NCI-H2196 treated with DMSO at 0.1 percent for 48 hours (cell line): ENCODE results near the gene OSBPL5.
A peak's percentile ranks its signal among the peaks of the same experiment; 100 is the strongest.

Experiments
- DNase-seq: peaks from one replicate; lab custom pipeline; 2025; ENCODE audit not compliant: unreplicated experiment; lab: John Stamatoyannopoulos, UW

The OSBPL5 gene

DNA sequence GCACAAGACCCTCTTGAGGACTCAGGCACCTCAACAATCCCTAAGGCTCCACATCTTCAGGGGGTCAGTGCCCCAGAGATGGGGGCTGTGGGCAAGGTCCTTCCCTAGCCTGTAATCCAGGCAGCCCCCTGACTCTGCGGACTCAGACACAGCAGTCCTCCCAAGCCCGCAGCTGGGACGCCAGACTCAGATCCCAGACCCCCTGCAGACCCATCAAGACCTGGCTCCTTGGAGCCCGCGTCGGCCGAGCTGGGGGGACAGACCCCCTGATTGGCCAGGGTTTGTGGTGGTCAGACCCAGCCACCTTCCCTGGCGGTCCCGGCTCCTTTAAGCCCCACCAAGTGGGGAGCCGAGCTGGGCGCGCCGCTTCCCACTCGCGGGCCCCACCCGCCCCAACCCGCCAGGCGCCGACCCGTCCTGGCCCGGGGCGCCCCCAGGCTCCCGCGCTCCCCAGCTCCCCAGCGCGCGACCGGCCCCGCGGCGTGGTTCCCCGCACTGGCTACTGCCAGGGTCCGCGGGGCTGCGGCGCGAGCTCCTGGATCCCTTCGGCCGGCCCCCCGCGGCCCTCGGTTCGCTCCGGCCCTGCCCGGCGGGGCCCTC, 458 bp downstream of the OSBPL5 start:
- no peak for DNase-seq

DNA sequence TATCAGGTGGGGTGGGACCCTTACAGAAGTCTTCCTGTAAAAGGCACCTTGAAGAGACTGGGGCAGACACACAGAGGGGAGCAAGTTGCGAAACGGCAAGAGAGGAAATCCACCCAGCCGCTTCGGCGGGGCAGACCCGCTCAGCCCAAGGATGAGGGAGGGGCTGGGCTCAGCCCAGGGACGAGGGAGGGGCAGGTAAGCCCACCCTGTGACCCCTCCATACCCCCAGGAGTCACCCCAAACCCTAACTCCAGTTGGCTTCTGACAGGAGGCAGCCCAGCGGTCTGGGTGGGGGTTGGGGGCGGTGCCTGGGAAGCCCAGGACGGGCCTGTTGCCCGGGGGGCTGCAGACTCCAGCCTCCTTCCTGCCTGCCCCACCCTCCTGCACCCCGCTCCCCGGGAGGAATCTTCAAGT, 965 bp downstream of the OSBPL5 start:
- DNase-seq: no peak

DNA sequence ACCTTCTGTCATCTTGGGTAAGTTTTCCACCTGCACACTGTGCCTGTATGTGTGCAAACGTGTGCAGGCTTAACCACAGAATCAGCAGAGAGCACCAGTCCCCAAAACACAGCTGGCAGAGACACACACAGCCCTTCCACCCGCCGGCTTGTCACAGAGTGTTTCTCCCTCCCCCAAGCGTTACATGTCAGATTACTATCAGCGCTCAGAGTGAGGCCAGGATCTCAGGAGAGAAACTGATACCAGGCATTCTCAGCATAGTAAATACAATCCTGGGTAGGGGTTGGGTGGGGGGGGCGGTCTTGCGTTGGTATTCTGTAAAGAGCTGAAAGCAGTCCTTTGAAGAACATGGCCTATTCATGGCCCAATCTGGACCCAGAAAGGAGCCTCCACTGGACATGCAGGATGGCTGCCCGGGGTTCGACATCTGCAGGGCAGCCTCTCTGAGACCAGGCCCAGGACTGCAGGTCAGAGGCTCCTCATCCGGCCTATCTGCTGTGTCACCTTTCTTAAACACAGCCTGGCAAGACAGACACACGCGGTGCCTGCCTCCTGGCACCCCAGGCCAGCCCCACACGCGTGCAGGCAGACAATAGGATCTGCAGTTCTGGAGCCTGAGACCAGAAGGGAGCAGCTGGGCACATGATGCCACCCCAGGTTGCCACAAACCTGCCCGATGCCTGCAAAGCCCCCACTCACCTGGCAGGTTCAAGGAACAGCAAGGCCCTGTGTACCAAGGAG, 1.7 kb downstream of the OSBPL5 start:
- DNase-seq: no peak

GRCh38 chr11:3162410-3163240, 2.5 kb downstream of the OSBPL5 start:
- DNase-seq: no peak

- DNase-seq: no peak
Observed at GRCh38 chr11:3161720-3162409, 3.2 kb downstream of the OSBPL5 start.

GRCh38 chr11:3161309-3161708, 3.8 kb downstream of the OSBPL5 start:
- no peak for DNase-seq

DNA sequence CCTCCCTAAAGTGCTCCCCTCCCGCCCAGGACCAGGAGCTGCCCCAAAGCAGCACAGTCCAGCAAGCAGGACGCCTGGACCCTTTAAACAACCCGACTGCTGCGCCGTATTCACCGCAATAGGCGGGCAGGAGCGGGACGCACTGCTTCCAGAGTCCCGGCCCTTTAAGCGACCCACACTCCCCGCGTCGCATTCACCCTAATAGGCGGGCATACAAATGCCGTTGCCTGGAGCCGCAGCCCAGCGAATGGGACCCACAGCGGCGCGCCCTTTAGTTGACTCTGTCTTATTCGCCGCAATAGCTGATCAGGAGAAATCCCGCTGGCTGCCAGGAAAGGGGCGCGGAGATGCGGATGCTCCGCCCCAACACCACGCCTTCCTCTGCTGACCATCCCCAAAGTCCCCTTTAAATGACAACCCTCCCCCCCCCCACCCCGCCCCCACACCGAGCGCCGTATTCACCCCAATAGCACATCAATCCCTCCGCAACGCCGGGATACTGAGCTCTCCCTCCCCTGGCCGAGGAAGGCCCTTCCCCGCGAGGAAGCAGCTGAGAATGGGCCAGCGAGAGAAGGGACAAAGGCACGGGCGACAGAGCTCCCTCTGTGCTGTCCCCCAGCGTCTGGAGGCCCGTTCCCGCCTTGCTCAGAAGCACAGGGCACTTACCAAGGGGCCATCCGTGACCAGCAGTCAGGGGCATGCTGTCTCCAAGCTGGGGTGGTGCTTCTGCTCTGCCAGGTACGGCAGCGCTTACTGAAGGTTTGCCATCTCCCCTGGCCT, 4.7 kb downstream of the OSBPL5 start:
- DNase-seq: peak; percentile 10

- no peak for DNase-seq
Observed at GRCh38 chr11:3159296-3160190, 5.6 kb downstream of the OSBPL5 start.

- DNase-seq: no peak
Observed at GRCh38 chr11:3158821-3159220, 6.3 kb downstream of the OSBPL5 start.

DNA sequence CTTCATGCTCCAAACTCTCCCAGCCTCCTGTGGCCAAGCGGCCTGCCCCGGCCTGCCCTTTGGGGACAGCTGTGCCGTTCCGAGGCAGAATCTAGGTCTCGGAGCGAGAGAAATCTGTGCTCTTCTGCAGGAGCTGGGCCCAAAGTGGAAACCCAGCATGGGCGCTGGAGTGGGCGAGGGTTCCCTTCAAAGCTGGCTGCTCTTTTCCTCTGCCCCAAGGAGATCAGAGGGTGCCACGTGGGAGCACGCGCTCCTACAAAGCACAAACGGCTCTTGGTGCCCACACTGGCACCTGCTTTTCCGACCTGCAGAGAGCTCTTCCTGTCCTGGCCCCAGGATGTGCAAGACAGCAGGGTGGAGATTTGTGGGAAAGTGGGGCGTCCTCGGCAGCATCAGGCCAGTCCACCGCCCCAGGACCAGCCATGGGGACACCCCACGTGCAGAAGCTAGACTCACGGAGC, 6.9 kb downstream of the OSBPL5 start:
- no peak for DNase-seq

GRCh38 chr11:3157381-3158130, 7.6 kb downstream of the OSBPL5 start:
- no peak for DNase-seq

- no peak for DNase-seq
Observed at GRCh38 chr11:3156661-3157311, 8.3 kb downstream of the OSBPL5 start.

GRCh38 chr11:3156282-3156660, 8.8 kb downstream of the OSBPL5 start:
- DNase-seq: no peak

DNA sequence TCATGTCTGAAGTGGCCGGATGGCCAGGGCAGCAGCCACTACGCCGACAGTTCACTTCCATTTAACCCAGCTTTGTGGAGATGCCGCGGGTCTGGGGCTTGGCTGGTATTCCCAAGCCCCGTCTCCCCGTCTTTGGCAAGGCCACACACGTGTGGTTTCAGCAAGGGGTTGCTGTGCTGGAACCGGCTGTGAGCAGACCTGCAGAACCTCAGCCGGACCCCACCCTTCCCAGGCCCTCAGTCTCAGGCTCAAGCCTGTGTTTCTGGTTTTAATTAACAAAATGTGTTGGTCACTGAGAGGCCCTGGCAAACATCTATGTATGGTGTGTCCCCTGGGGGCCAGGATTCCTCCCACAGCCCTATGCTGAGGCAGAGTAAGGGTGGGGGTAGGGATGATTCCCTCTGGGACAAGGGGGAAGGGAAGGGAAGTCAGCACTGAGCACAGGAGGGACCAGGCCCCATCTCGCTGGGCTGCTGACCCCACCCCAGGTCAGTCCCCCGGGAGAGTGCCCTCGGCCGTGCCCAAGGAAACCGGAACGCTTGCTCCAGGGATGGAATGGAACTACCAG, 9.3 kb downstream of the OSBPL5 start:
- no peak for DNase-seq

DNA sequence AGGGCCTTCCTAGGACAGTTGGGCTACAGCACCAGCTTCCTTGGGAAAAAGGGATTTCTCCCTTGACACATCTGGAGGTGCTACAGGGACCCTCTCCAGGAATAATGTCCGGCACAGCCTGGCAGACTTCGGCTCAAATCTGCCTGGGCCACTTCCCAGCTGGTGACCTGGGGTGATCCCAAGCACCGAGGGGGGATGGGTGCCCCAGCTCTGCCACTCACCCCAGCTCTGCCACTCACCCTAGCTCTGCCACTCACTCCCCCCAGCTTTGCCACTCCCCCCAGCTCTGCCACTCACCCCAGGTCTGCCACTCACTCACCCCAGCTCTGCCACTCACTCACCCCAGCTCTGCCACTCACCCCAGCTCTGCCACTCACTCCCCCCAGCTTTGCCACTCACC, 9.9 kb downstream of the OSBPL5 start:
- DNase-seq: no peak

GRCh38 chr11:3154001-3154599, 11.0 kb downstream of the OSBPL5 start:
- no peak for DNase-seq

GRCh38 chr11:3153291-3153861, 11.7 kb downstream of the OSBPL5 start:
- DNase-seq: no peak
